GM21390 (cell line): ENCODE results near the gene IDH3A.
"Not testable (repeated sequence)": the region's sequence is repeated elsewhere in the genome, so short reads cannot be mapped to it uniquely, and the experiment has no call there.

Source experiments
- ATAC-seq: cut with Tn5 transposase; IDR thresholded peaks from one replicate; pipeline ENCODE4 v1.9.1; 2021; ENCODE audit not compliant: unreplicated experiment

IDH3A gene

DNA sequence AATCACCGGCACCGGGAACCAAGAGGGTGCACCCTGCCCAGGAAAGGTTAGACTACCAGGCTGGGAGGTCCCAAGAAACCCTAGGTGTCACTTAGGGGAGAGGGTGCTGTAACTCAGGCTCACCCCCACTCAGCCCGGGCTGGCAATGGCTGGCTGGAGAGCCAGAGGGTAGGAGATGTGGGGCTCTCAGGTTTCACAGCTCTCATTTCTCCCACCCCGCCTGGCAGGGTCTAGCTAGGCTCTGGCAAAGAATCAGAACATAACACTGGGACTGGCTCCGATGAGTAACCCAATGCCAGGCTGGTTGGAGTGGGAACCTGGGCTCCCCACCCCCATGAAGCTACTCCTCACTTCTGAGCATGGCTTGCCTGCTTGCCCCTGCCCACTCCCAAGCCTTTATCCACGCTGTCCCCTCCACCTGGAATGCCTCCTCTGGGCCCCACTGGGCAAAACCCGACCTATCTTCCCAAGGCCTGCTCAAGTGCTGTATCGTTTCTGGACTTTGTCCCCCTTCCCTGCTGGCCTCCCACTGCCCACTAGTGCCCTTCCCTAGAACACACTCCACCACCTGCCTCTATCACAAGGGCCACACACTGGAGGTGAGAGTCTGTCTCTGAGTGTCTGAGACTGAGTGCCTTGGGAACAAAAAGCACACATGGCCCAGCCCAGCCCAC is 19.9 kb upstream of the IDH3A start:
- no peak for ATAC-seq

GRCh38 chr15:78129751-78130287 is 19.3 kb upstream of the IDH3A start:
- ATAC-seq, result no peak

DNA sequence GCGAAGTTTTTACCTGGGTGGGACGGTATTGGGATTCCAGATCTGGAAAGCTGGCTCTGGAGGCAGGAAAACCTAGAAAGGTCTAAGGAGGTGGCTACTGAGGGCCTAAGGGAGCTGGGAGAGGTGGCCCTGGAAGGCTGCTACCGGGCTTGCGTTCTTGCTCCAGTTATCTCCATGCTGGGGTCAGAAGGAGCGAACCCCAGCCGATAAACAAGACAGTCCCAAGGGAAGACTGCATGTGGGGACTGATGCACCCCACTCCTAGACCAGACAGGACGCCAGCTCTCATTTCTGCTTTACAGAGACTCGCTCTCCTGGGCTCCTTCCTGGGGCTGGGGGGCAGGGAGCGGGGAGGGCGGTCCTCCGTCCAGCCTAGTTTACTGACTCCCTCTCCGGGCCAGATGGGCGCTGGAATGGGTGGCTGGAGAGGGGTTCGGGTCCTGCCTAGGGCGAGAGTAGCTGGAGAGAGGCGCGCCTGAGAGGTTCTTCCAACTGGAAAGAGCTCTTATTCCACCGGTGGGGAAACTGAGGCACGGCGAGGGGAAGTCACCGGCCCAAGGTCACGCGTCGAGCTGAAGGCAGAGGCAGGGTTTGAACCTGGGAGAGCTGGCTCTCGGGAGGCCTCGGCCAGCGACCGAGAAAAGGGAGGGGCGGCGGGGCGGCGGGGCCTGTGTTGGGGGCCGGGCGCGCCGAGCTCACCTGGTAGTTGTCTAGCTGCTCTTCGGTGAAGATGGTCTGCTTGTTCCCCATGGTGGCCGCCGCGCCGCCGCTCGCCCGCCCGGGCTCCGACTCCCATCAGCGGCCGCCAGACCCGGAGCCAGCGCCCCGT is 18.5 kb upstream of the IDH3A start:
- peak; percentile 55 for ATAC-seq

- ATAC-seq, result peak; percentile 87
Measured at GRCh38 chr15:78131295-78132061, 17.7 kb upstream of the IDH3A start, which contains the start of gene CIB2. TSS of gene CIB2 (minus strand) at chr15:78131445. CDS start at chr15:78131215, 230 bp downstream.

DNA sequence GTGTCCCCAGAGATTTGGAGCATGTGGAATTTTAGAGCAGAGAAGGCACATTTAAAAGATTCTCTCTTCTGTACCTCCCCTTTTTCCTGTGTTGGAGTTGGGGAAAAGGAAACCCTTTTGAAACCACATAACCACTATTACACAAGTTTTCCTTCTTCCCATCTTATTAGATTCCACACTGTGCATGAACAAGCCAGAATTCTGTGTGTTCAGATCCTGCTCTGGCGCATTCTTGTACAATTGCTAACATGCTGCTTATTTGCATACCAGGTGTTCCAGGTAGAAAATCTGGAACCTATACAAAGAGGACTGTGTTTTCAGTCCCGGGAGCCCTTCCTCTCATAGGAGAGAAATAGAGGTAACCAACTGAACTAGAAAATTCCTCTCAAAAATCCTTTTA is 15.4 kb upstream of the IDH3A start:
- ATAC-seq, result no peak

GRCh38 chr15:78139578-78139977 is 9.6 kb upstream of the IDH3A start:
- no peak for ATAC-seq

- no peak for ATAC-seq
Measured at GRCh38 chr15:78140292-78140691, 8.9 kb upstream of the IDH3A start.

GRCh38 chr15:78142332-78142731 is 6.8 kb upstream of the IDH3A start:
- no peak for ATAC-seq

- no peak for ATAC-seq
Measured at GRCh38 chr15:78146425-78147154, 2.6 kb upstream of the IDH3A start.

- ATAC-seq, result no peak
Measured at GRCh38 chr15:78147566-78147965, 1.6 kb upstream of the IDH3A start.

- no peak for ATAC-seq
Measured at GRCh38 chr15:78148392-78149067, 632 bp upstream of the IDH3A start.

- ATAC-seq, result peak; percentile 40
Measured at GRCh38 chr15:78149805-78150751, 916 bp downstream of the IDH3A start.

DNA sequence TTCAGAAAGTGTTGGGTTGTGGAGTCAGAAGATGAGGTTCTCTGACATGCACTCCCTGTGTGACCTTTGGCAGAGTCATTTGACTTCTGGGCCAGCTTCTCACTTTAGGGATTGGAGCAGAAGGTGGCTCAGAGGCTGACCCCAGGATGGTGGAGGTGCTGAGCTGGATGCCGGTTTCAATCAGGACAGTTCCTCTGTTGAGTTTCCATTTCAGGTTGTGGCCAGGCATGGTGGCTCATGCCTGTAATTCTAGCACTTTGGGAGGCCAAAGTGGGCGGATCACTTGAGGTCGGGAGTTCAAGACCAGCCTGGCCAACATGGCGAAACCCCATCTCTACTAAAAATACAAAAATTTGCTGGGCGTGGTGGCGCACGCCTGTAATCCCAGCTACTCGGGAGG is 1.9 kb downstream of the IDH3A start:
- not testable (repeated sequence) for ATAC-seq

GRCh38 chr15:78154955-78155354 is 5.8 kb downstream of the IDH3A start:
- no peak for ATAC-seq

DNA sequence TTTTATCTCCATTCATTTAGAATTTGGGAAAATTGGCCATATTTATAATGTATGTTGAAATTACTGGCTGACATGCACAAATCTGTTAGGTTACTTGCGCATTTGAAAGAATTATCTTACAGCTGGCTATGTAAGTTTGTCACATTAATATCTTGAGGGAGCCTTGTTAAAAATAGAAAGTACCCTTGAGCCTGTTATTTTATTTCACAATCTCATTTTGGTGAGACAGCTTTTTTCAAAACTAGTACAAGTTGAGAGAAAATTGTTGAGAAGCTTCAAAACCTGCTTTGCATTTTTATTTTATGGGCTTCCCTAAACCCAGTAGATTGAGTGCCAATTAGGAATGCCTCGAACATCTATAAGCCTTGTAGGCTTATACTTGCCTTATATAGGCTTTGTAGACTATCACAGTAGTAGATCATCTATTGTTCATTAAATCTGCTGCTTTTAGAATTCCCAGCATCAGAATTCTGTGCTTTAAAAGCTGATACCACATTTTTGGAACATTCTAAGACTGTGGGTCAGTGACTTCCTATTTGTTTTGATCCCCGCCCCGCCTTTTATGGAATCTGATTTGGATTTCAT is 6.3 kb downstream of the IDH3A start:
- no peak for ATAC-seq

GRCh38 chr15:78156653-78157052 is 7.5 kb downstream of the IDH3A start:
- ATAC-seq, result no peak

DNA sequence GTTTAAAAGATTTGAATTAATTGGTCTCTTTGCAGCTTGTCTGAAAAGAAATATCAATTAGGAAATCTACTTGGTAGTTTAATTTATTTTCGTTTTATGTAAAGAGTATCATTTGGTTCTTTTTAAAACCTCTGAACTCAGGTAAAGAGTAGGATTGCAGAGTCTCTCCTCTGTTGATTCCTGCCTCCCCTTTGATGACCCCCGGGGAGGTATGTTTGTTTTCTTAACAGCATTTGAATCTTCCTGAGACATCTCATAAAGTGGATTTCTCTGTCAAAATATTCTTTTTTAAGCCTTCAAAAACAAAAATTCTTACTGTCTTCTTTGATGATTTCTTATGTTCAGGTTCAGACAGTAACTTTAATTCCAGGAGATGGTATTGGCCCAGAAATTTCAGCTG is 8.0 kb downstream of the IDH3A start:
- no peak for ATAC-seq

DNA sequence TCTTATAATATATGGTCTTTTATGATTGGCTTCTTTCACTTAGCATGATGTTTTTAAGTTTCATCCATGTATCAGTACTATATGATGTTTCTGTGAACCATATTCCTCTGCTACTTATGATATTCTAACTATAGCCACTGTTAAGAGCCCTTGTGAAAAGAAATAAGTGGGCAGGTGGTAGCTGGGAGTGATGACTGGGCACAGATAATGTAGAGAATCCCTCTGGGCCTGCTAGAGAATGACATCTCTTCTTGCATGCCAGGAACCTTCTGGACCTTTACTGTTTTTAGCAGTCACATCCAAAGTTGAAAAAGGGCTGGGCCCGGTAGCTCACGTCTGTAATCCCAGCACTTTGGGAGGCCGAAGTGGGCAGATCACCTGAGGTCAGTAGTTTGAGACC is 10.2 kb downstream of the IDH3A start:
- no peak for ATAC-seq

GRCh38 chr15:78162038-78162437 is 12.9 kb downstream of the IDH3A start:
- ATAC-seq, result no peak
